Neuronal stem cell (in vitro differentiated cells): Measurements from ENCODE around the gene OR10J1.

Source experiments
- DNase-seq: peaks from one replicate; pipeline ENCODE4 v3.0.0-alpha.2; 2013; ENCODE audit warnings: low spot score
- H2AFZ ChIP-seq: one replicate; pipeline ENCODE4 v1.6.1; 2013; ENCODE audit warnings: mild to moderate bottlenecking, low read length, inconsistent platforms
- H2AK5ac ChIP-seq: 2 replicates; pipeline ENCODE4 v1.6.1; 2013; ENCODE audit warnings: low read depth, mild to moderate bottlenecking, inconsistent platforms, low read length, moderate library complexity, mixed read lengths
- H2BK120ac ChIP-seq: 2 replicates; pipeline ENCODE4 v1.6.1; 2013; ENCODE audit warnings: low read depth, mild to moderate bottlenecking, inconsistent platforms, low read length, moderate library complexity, mixed read lengths
- H2BK12ac ChIP-seq: one replicate; pipeline ENCODE4 v1.6.1; 2013; ENCODE audit warnings: low read length, inconsistent platforms
- H2BK15ac ChIP-seq: 2 replicates; pipeline ENCODE4 v1.6.1; 2013; ENCODE audit warnings: mild to moderate bottlenecking, low read length, inconsistent platforms, mixed read lengths
- H2BK5ac ChIP-seq: one replicate; pipeline ENCODE4 v1.6.1; 2013; ENCODE audit warnings: inconsistent platforms, mild to moderate bottlenecking, low read length, moderate library complexity
- H3K14ac ChIP-seq: one replicate; pipeline ENCODE4 v1.6.1; 2013; ENCODE audit warnings: low read length, inconsistent platforms
- H3K18ac ChIP-seq: 2 replicates; pipeline ENCODE4 v1.6.1; 2013; ENCODE audit warnings: low read length, inconsistent platforms
- H3K23ac ChIP-seq: 2 replicates; pipeline ENCODE4 v1.6.1; 2013; ENCODE audit warnings: low read depth, mild to moderate bottlenecking, mixed read lengths, low read length, inconsistent platforms; ENCODE audit not compliant: poor library complexity
- H3K27ac ChIP-seq: replicated peaks from 3 replicates; pipeline ENCODE4 v1.5.1; 2013; ENCODE audit warnings: low read length, inconsistent platforms
- H3K27me3 ChIP-seq, 3 experiments: 2 replicates each; pipeline ENCODE4 v1.6.1; 2013; ENCODE audit warnings: low read length in 3 of 3, mild to moderate bottlenecking in 2 of 3, inconsistent platforms in 1 of 3, low read depth in 1 of 3, mixed read lengths in 1 of 3, moderate library complexity in 1 of 3; ENCODE audit not compliant: control insufficient read depth in 3 of 3, insufficient read depth in 3 of 3
- H3K36me3 ChIP-seq, 2 donors: replicated peaks in 1 of 2; 2 replicates each; pipeline ENCODE4 v1.6.1; 2013; ENCODE audit warnings: low read length in 2 of 2; ENCODE audit not compliant: control insufficient read depth in 2 of 2, insufficient read depth in 2 of 2
- H3K4ac ChIP-seq: 2 replicates; pipeline ENCODE4 v1.6.1; 2013; ENCODE audit warnings: inconsistent platforms, mild to moderate bottlenecking, low read length, moderate library complexity
- H3K4me1 ChIP-seq, 2 donors: 1 replicate in 1 of 2; 2 replicates in 1 of 2; pipeline ENCODE4 v1.6.1; 2013; ENCODE audit warnings: low read length in 2 of 2, low read depth in 1 of 2; ENCODE audit not compliant: control insufficient read depth in 2 of 2, insufficient read depth in 1 of 2
- H3K4me2 ChIP-seq: one replicate; pipeline ENCODE4 v1.6.1; 2013; ENCODE audit warnings: mild to moderate bottlenecking, low read length, inconsistent platforms; ENCODE audit not compliant: insufficient read depth, poor library complexity, severe bottlenecking
- H3K4me3 ChIP-seq, 2 donors: 2 replicates each; pipeline ENCODE4 v1.5.1; 2013; ENCODE audit warnings: low read length in 2 of 2, mild to moderate bottlenecking in 2 of 2, inconsistent platforms in 1 of 2, moderate library complexity in 1 of 2
- H3K79me1 ChIP-seq: one replicate; pipeline ENCODE4 v1.6.1; 2013; ENCODE audit warnings: low read depth, mild to moderate bottlenecking, inconsistent platforms, low read length, moderate library complexity
- H3K9ac ChIP-seq: one replicate; pipeline ENCODE4 v1.6.1; 2013; ENCODE audit warnings: mild to moderate bottlenecking, low read depth, low read length, inconsistent platforms; ENCODE audit not compliant: poor library complexity
- H3K9me3 ChIP-seq, 2 donors: replicated peaks in 1 of 2; 2 replicates each; pipeline versions ENCODE3 to v1.6.1; 2013; ENCODE audit warnings: low read length in 2 of 2, mild to moderate bottlenecking in 2 of 2, inconsistent platforms in 1 of 2, low read depth in 1 of 2, mixed read lengths in 1 of 2, moderate library complexity in 1 of 2; ENCODE audit not compliant: control insufficient read depth in 2 of 2, insufficient read depth in 1 of 2
- H4K8ac ChIP-seq: one replicate; pipeline ENCODE4 v1.6.1; 2013; ENCODE audit warnings: low read depth, mild to moderate bottlenecking, inconsistent platforms, low read length, moderate library complexity
- H4K91ac ChIP-seq: one replicate; pipeline ENCODE4 v1.6.1; 2013; ENCODE audit warnings: low read length, low read depth, mild to moderate bottlenecking, inconsistent platforms; ENCODE audit not compliant: poor library complexity
- WGBS, 2 donors: extraction: QIAGEN DNeasy Blood & Tissue Kit; methylation state at CpG; one replicate each; pipeline ENCODE4 v1.1.7; 2013; ENCODE audit warnings: missing lambda C conversion rate in 2 of 2, mixed read lengths in 1 of 2; ENCODE audit not compliant: insufficient read length in 2 of 2, insufficient replicate concordance in 1 of 2; ENCODE audit errors: extremely low coverage in 2 of 2; 5-methylcytosine and 5-hydroxymethylcytosine counted together

OR10J1 gene

GRCh38 chr1:159465191-159465603, 25.7 kb downstream of the OR10J1 start:
- Histone ChIP-seq H2BK15ac (no peak overlapping the region), H3K9me3 (peaks cover 0 to 5% of the 10 kb centered on the region in 2 donors), H3K4me2 (no peak overlapping the region), H3K4me3 (no peak overlapping the region), H2BK12ac (no peak overlapping the region), H2AFZ (no peak overlapping the region), H3K9ac (no peak overlapping the region), H3K36me3 (no peaks in the 10 kb centered on the region), H3K23ac (no peak overlapping the region), H3K27me3 (no peaks in the 10 kb centered on the region), H3K4ac (no peak overlapping the region), H4K8ac (no peak overlapping the region), H2AK5ac (no peak overlapping the region), H3K18ac (no peak overlapping the region), H2BK5ac (no peak overlapping the region), H3K4me1 (no peaks in the 10 kb centered on the region), H2BK120ac (no peak overlapping the region), H3K79me1 (no peaks in the 10 kb centered on the region), H3K14ac (no peak overlapping the region), H4K91ac (no peak overlapping the region), H3K27ac (no peak overlapping the region)
- no CpG with 5 or more reads among the region's 3 CpGs for WGBS, 2 donors
- DNase-seq, result no peak

GRCh38 chr1:159468321-159468720, 28.8 kb downstream of the OR10J1 start:
- Histone ChIP-seq H4K8ac (no peak overlapping the region), H3K23ac (no peak overlapping the region), H2BK15ac (no peak overlapping the region), H3K18ac (no peak overlapping the region), H2BK120ac (no peak overlapping the region), H3K79me1 (no peaks in the 10 kb centered on the region), H3K14ac (no peak overlapping the region), H4K91ac (no peak overlapping the region), H3K4ac (no peak overlapping the region), H3K4me2 (no peak overlapping the region), H2AFZ (no peak overlapping the region), H3K4me3 (no peak overlapping the region), H2AK5ac (no peak overlapping the region), H3K4me1 (no peaks in the 10 kb centered on the region), H2BK12ac (no peak overlapping the region), H2BK5ac (no peak overlapping the region), H3K27me3 (peaks cover 0 to 4% (median 0%) of the 10 kb centered on the region in 3 experiments), H3K9me3 (no peaks in the 10 kb centered on the region), H3K36me3 (no peaks in the 10 kb centered on the region), H3K9ac (no peak overlapping the region), H3K27ac (no peak overlapping the region)
- no peak for DNase-seq
- no CpG with 5 or more reads among the region's 2 CpGs for WGBS, 2 donors

GRCh38 chr1:159469921-159470533, 30.5 kb downstream of the OR10J1 start:
- Histone ChIP-seq H3K27me3 (peaks cover 0 to 4% (median 0%) of the 10 kb centered on the region in 3 experiments), H2BK12ac (no peak overlapping the region), H3K18ac (no peak overlapping the region), H3K36me3 (no peaks in the 10 kb centered on the region), H3K4me2 (no peak overlapping the region), H4K91ac (no peak overlapping the region), H3K23ac (no peak overlapping the region), H3K14ac (no peak overlapping the region), H2BK120ac (no peak overlapping the region), H3K4me3 (no peak overlapping the region), H3K9me3 (no peaks in the 10 kb centered on the region), H2AFZ (no peak overlapping the region), H3K27ac (no peak overlapping the region), H3K9ac (no peak overlapping the region), H2AK5ac (no peak overlapping the region), H3K4ac (no peak overlapping the region), H2BK5ac (no peak overlapping the region), H2BK15ac (no peak overlapping the region), H3K4me1 (no peaks in the 10 kb centered on the region), H3K79me1 (no peaks in the 10 kb centered on the region), H4K8ac (no peak overlapping the region)
- no peak for DNase-seq
- WGBS, 2 donors, result no CpG with 5 or more reads among the region's 4 CpGs

DNA sequence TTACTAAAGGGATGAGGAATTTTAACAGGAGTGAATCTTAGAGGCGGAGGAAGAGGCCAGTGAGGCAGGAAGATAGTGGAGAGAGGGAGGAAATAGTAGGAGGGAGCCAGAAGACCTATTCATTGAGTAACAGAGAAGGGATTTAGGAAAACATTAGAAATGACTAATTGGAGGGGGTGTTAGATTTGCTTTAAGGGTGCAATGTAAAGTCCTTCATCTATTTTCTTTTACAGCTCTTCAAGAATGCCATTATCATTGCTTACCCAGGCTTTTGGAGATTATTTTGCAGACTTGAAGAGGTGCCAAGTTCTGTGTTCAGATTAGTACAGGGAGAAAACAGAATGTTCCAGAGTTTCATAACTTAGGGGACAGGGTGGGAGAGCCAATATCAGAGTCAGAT, 33.8 kb downstream of the OR10J1 start:
- Histone ChIP-seq H3K79me1 (no peaks in the 10 kb centered on the region), H3K4me3 (no peak overlapping the region), H3K36me3 (no peaks in the 10 kb centered on the region), H3K9ac (no peak overlapping the region), H4K8ac (no peak overlapping the region), H2BK5ac (no peak overlapping the region), H2BK120ac (no peak overlapping the region), H3K14ac (no peak overlapping the region), H3K4ac (no peak overlapping the region), H2BK15ac (no peak overlapping the region), H2AFZ (no peak overlapping the region), H3K4me1 (no peaks in the 10 kb centered on the region), H2BK12ac (no peak overlapping the region), H4K91ac (no peak overlapping the region), H3K27ac (no peak overlapping the region), H3K4me2 (no peak overlapping the region), H3K27me3 (peaks cover 0 to 4% (median 0%) of the 10 kb centered on the region in 3 experiments), H3K23ac (no peak overlapping the region), H3K18ac (no peak overlapping the region), H2AK5ac (no peak overlapping the region), H3K9me3 (no peaks in the 10 kb centered on the region)
- WGBS, 2 donors, result no CpG with 5 or more reads among the region's 1 CpG
- DNase-seq, result no peak
